ENCODE results near the gene KLK8.
"Not testable (repeated sequence)": the region's sequence is repeated elsewhere in the genome, so short reads cannot be mapped to it uniquely, and the experiment has no call there.

The KLK8 gene

GRCh38 chr19:50998686-50999085, 2.7 kb downstream of the KLK8 start:
- no peak overlapping the region for H3K27ac ChIP-seq (ENCODE audit: low read depth, low read length)
- H3K9ac ChIP-seq (ENCODE audit: low read length): no peak overlapping the region
- peaks cover 7% of the 10 kb centered on the region for H3K27me3 ChIP-seq (ENCODE audit: control insufficient read depth, insufficient read depth, low read length)

GRCh38 chr19:50998061-50998460, 3.3 kb downstream of the KLK8 start:
- H3K36me3 ChIP-seq (ENCODE audit: control insufficient read depth, insufficient read depth, low read length): no peaks in the 10 kb centered on the region
- H3K27ac ChIP-seq (ENCODE audit: low read depth, low read length): no peak overlapping the region
- no peak overlapping the region for H3K9ac ChIP-seq (ENCODE audit: low read length)
- H3K4me1 ChIP-seq (ENCODE audit: control insufficient read depth, insufficient read depth, low read length): no peaks in the 10 kb centered on the region
- peaks cover 7% of the 10 kb centered on the region for H3K27me3 ChIP-seq (ENCODE audit: control insufficient read depth, insufficient read depth, low read length)
- no peak overlapping the region for H3K4me3 ChIP-seq (ENCODE audit: low read length)

More at GRCh38 chr19:50998686-50999085, 2.7 kb downstream of the KLK8 start:
- no peaks in the 10 kb centered on the region for H3K4me1 ChIP-seq (ENCODE audit: control insufficient read depth, insufficient read depth, low read length)
- H3K4me3 ChIP-seq (ENCODE audit: low read length): no peak overlapping the region
- H3K36me3 ChIP-seq (ENCODE audit: control insufficient read depth, insufficient read depth, low read length): no peaks in the 10 kb centered on the region

- H3K4me1 ChIP-seq (ENCODE audit: control insufficient read depth, insufficient read depth, low read length): no peaks in the 10 kb centered on the region
- H3K9ac ChIP-seq (ENCODE audit: low read length): no peak overlapping the region
- no peak overlapping the region for H3K4me3 ChIP-seq (ENCODE audit: low read length)
- no peak overlapping the region for H3K27ac ChIP-seq (ENCODE audit: low read depth, low read length)
- no peaks in the 10 kb centered on the region for H3K36me3 ChIP-seq (ENCODE audit: control insufficient read depth, insufficient read depth, low read length)
- H3K27me3 ChIP-seq (ENCODE audit: control insufficient read depth, insufficient read depth, low read length): no peaks in the 10 kb centered on the region
These were observed 7.3 kb downstream of the KLK8 start for GRCh38 chr19:50994129-50994528.

DNA sequence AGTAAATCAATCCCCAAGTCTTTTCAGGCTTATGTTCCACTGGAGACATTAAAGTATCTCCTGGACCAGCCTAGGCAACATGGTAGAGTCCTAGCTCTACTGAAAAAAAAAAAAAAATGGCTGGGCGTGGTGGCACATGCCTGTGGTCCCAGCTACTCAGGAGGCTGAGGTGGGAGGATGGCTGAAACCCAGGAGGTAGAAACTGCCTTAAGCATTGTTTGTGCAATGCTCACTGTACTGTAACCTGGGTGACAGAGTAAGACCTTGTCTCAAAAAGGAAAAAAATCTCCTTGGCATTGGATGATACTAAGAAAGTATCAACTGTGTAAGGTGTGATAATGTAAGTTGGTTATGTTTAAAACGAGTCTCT, 8.8 kb downstream of the KLK8 start:
- H3K36me3 ChIP-seq (ENCODE audit: control insufficient read depth, insufficient read depth, low read length): no peaks in the 10 kb centered on the region
- no peak overlapping the region for H3K9ac ChIP-seq (ENCODE audit: low read length)
- H3K4me3 ChIP-seq (ENCODE audit: low read length): no peak overlapping the region
- no peaks in the 10 kb centered on the region for H3K4me1 ChIP-seq (ENCODE audit: control insufficient read depth, insufficient read depth, low read length)
- no peak overlapping the region for H3K27ac ChIP-seq (ENCODE audit: low read depth, low read length)
- H3K27me3 ChIP-seq (ENCODE audit: control insufficient read depth, insufficient read depth, low read length): no peaks in the 10 kb centered on the region

DNA sequence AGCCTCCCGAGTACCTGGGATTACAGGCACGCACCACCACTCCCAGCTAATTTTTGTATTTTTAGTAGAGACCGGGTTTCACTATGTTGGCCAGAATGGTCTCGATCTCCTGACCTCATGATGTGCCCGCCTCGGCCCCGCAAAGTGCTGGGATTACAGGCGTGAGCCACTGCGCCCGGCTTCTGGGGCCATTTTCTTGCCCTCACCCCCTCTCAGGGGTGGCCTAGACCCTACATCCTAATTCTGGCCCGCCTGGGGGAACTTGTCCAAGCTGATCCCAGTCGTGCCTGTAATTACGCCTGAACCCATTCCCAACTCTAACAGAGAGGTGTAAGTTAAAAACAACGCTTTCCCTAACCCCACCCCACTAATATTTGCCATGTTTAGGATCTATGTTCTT, 17.0 kb downstream of the KLK8 start:
- not testable (repeated sequence) for H3K36me3 ChIP-seq (ENCODE audit: control insufficient read depth, insufficient read depth, low read length); H3K27ac ChIP-seq (ENCODE audit: low read depth, low read length); H3K27me3 ChIP-seq (ENCODE audit: control insufficient read depth, insufficient read depth, low read length); H3K4me1 ChIP-seq (ENCODE audit: control insufficient read depth, insufficient read depth, low read length); H3K4me3 ChIP-seq (ENCODE audit: low read length); H3K9ac ChIP-seq (ENCODE audit: low read length)

GRCh38 chr19:50983625-50984292, 17.6 kb downstream of the KLK8 start, which contains the start of gene KLK7:
TSS of gene KLK7 (minus strand) at chr19:50983917. CDS start at chr19:50982399, 1,518 bp downstream.
- Histone ChIP-seq H3K27me3 (ENCODE audit: control insufficient read depth, insufficient read depth, low read length) (peaks cover 5% of the 10 kb centered on the region), H3K27ac (ENCODE audit: low read depth, low read length) (no peak within 1 kb of the TSS), H3K36me3 (ENCODE audit: control insufficient read depth, insufficient read depth, low read length) (no peaks in the 10 kb centered on the region), H3K4me3 (ENCODE audit: low read length) (no peak within 1 kb of the TSS), H3K4me1 (ENCODE audit: control insufficient read depth, insufficient read depth, low read length) (no peaks in the 10 kb centered on the region), H3K9ac (ENCODE audit: low read length) (no peak within 1 kb of the TSS)

- no peak overlapping the region for H3K9ac ChIP-seq (ENCODE audit: low read length)
- H3K4me1 ChIP-seq (ENCODE audit: control insufficient read depth, insufficient read depth, low read length): no peaks in the 10 kb centered on the region
- peaks cover 5% of the 10 kb centered on the region for H3K27me3 ChIP-seq (ENCODE audit: control insufficient read depth, insufficient read depth, low read length)
- no peak overlapping the region for H3K4me3 ChIP-seq (ENCODE audit: low read length)
- no peaks in the 10 kb centered on the region for H3K36me3 ChIP-seq (ENCODE audit: control insufficient read depth, insufficient read depth, low read length)
- H3K27ac ChIP-seq (ENCODE audit: low read depth, low read length): no peak overlapping the region
These were observed 19.2 kb downstream of the KLK8 start for GRCh38 chr19:50982186-50982585.

DNA sequence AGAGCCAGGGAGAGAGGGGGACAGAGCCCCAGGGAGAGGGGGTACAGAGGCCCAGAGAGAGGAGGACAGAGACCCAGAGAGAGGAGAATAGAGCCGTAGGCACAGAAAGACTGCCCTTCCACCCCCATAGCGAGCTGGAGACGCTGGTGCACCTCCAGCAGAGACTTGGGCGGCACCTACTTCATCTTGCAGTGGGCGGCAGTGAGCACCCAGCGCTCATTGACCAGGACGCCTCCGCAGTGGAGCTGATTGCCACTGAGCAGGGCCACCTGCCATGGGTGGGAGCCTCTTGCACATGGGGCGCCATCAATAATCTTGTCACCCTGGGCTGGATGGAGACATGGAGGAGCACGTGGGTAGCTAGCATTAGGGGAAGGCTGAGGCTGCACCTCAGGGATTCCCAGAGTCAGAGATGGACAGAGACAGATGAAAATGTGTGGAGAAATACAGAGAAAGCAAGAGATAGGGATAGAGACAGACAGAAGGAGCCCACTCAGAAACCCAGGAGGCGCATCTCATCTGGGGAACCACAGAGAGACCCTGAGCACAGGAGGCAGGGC, 19.7 kb downstream of the KLK8 start:
- H3K4me3 ChIP-seq (ENCODE audit: low read length): no peak overlapping the region
- no peaks in the 10 kb centered on the region for H3K36me3 ChIP-seq (ENCODE audit: control insufficient read depth, insufficient read depth, low read length)
- H3K27me3 ChIP-seq (ENCODE audit: control insufficient read depth, insufficient read depth, low read length): peaks cover 5% of the 10 kb centered on the region
- no peak overlapping the region for H3K9ac ChIP-seq (ENCODE audit: low read length)
- H3K27ac ChIP-seq (ENCODE audit: low read depth, low read length): no peak overlapping the region
- H3K4me1 ChIP-seq (ENCODE audit: control insufficient read depth, insufficient read depth, low read length): no peaks in the 10 kb centered on the region

DNA sequence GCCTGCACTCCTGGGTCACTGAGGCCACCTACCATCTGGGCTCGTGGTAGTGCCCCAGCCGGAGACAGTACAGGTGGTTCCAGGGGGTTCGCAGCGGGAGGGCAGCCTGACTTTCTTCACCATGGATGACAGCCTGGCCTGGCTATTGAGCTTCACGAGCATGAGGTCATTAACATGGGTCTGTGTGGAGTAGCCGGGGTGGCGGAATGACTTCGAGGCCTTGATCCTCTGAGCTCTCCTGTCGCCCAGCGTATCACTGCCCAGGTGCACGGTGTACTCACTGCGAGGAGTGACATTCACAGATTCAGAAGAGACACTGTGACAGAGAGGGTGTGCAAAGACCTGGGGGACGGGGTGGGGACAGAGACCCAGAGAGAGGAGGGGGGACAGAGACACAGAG, 21.2 kb downstream of the KLK8 start:
- H3K27me3 ChIP-seq (ENCODE audit: control insufficient read depth, insufficient read depth, low read length): peaks cover 10% of the 10 kb centered on the region

GRCh38 chr19:50979758-50980157, 21.6 kb downstream of the KLK8 start:
- peaks cover 10% of the 10 kb centered on the region for H3K27me3 ChIP-seq (ENCODE audit: control insufficient read depth, insufficient read depth, low read length)
- no peaks in the 10 kb centered on the region for H3K36me3 ChIP-seq (ENCODE audit: control insufficient read depth, insufficient read depth, low read length)
- H3K4me1 ChIP-seq (ENCODE audit: control insufficient read depth, insufficient read depth, low read length): no peaks in the 10 kb centered on the region
- H3K4me3 ChIP-seq (ENCODE audit: low read length): no peak overlapping the region
- H3K9ac ChIP-seq (ENCODE audit: low read length): no peak overlapping the region
- H3K27ac ChIP-seq (ENCODE audit: low read depth, low read length): no peak overlapping the region

More for the DNA sequence above, 21.2 kb downstream of the KLK8 start:
- Histone ChIP-seq H3K9ac (ENCODE audit: low read length) (no peak overlapping the region), H3K27ac (ENCODE audit: low read depth, low read length) (no peak overlapping the region), H3K4me1 (ENCODE audit: control insufficient read depth, insufficient read depth, low read length) (no peaks in the 10 kb centered on the region), H3K36me3 (ENCODE audit: control insufficient read depth, insufficient read depth, low read length) (no peaks in the 10 kb centered on the region), H3K4me3 (ENCODE audit: low read length) (no peak overlapping the region)

DNA sequence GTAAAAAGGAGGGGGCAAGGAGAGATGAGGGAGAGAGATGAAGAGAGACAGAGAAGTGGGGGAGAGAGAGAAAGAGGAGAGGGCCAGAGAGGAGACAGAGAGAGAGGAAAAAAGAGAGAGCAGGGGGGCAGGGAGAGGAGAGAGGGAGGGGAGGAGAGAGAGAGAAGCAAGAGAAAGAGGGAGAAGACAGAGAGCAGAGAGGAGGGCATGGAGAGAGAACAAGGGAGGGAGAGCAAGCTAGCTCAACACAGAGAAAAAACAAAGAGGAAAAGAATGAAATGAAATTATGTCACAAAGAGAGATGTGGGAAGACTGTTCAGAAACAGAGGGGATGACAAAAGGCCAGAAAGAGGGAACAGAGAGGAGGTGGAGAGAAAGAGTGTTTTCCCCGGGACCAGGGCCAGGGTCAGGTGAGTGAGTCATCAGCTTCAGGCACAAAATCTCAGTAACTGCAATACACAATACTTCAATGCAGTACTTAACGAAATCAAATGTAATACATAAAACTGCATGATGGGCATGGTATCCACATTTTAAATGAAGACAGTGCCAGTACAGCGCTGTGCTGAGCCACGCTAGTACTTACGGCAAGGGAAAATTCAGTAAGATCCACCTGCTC, 22.5 kb downstream of the KLK8 start:
- Histone ChIP-seq H3K9ac (ENCODE audit: low read length) (no peak overlapping the region), H3K36me3 (ENCODE audit: control insufficient read depth, insufficient read depth, low read length) (no peaks in the 10 kb centered on the region), H3K4me3 (ENCODE audit: low read length) (no peak overlapping the region), H3K27ac (ENCODE audit: low read depth, low read length) (no peak overlapping the region), H3K4me1 (ENCODE audit: control insufficient read depth, insufficient read depth, low read length) (no peaks in the 10 kb centered on the region), H3K27me3 (ENCODE audit: control insufficient read depth, insufficient read depth, low read length) (peaks cover 10% of the 10 kb centered on the region)

- Histone ChIP-seq H3K27ac (ENCODE audit: low read depth, low read length) (no peak overlapping the region), H3K4me1 (ENCODE audit: control insufficient read depth, insufficient read depth, low read length) (no peaks in the 10 kb centered on the region), H3K36me3 (ENCODE audit: control insufficient read depth, insufficient read depth, low read length) (no peaks in the 10 kb centered on the region), H3K27me3 (ENCODE audit: control insufficient read depth, insufficient read depth, low read length) (peaks cover 10% of the 10 kb centered on the region), H3K9ac (ENCODE audit: low read length) (no peak overlapping the region), H3K4me3 (ENCODE audit: low read length) (no peak overlapping the region)
These were observed 23.8 kb downstream of the KLK8 start for GRCh38 chr19:50977626-50978025.

DNA sequence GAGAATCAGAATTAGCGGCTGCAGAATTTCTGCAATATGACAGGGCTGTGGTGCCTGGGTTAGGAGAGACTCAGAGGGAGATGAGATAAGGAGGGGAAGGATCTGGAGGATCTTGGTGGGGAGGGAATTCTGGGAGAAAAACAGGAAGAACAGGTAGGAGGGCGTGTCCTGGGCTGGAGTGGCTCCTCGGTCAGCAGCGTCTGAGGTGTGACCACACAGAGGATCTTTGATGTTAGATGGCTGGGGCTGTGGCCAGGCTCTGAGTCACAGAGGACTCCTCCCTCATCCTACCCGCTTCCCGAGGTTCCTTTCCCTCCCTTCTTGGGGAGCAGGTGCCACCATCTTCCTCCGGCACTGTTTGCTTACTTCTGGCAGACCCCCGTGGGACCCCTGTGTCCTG, 25.6 kb downstream of the KLK8 start:
- peaks cover 10% of the 10 kb centered on the region for H3K27me3 ChIP-seq (ENCODE audit: control insufficient read depth, insufficient read depth, low read length)
- H3K27ac ChIP-seq (ENCODE audit: low read depth, low read length): no peak overlapping the region
- no peak overlapping the region for H3K9ac ChIP-seq (ENCODE audit: low read length)
- no peaks in the 10 kb centered on the region for H3K36me3 ChIP-seq (ENCODE audit: control insufficient read depth, insufficient read depth, low read length)
- H3K4me1 ChIP-seq (ENCODE audit: control insufficient read depth, insufficient read depth, low read length): no peaks in the 10 kb centered on the region
- H3K4me3 ChIP-seq (ENCODE audit: low read length): no peak overlapping the region
